Stimulated activated CD4-positive, alpha-beta T cell treated with anti-CD3 and anti-CD28 coated beads, Interleukin-2, amount 100 ng/mL, for 4 hours (primary cell): ENCODE measurements around the gene F2RL2.

ENCODE experiments used
- DNase-seq: peaks from one replicate; pipeline ENCODE4 v3.0.0-alpha.2; 2020; ENCODE audit warnings: low read depth

Gene F2RL2

GRCh38 chr5:76583163-76584047, 39.8 kb downstream of the F2RL2 start:
- no peak for DNase-seq

GRCh38 chr5:76582230-76583162, 40.7 kb downstream of the F2RL2 start:
- no peak for DNase-seq

GRCh38 chr5:76580981-76581380, 42.2 kb downstream of the F2RL2 start:
- no peak for DNase-seq

- no peak for DNase-seq
Observed at GRCh38 chr5:76579166-76579937, 43.9 kb downstream of the F2RL2 start.

GRCh38 chr5:76576996-76577395, 46.2 kb downstream of the F2RL2 start:
- DNase-seq: no peak

GRCh38 chr5:76576450-76576849, 46.8 kb downstream of the F2RL2 start:
- DNase-seq: no peak

GRCh38 chr5:76571559-76571958, 51.6 kb downstream of the F2RL2 start:
- DNase-seq: no peak

GRCh38 chr5:76570153-76570552, 53.0 kb downstream of the F2RL2 start:
- DNase-seq: no peak
